ENCODE measurements around the gene HECTD4.

Gene HECTD4

DNA sequence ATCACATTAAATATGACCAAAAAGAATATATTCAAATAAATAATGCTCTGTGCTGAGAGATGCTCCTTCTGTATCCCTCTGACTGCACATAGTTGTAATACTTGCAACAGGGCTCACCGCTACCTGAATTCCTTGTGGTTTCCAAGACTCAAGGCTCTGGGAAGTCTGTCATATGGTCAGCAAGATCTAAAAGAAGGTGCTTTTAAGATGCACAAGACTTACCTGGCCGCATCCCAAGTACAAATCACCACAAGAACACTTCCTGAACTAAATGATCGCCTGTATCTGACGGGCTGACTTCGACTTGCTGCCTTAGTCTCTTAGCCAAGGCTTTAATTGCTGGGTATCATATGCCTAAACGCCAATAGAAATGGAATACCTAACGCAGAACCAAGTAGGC, 67.2 kb downstream of the HECTD4 start:
- no peak for DNase-seq

DNA sequence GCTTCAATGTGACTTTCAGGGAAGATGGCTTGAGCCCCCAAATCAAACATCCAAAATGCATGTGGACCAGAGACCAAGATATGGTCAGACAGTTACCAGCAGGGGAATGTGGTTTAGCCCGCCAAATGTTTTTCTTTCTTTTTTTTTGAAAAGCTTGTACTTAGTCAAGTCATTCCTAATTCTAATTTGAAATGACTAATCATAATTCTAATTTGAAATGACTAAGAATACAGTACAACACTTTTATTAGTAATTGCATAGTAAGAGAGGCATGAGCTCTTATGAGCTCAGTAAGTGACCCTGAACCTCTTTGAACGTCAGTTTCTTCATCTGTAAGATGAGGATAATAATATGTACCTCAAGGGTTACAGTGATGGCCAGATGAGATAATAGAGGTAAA, 72.4 kb downstream of the HECTD4 start:
- DNase-seq, result no peak

DNA sequence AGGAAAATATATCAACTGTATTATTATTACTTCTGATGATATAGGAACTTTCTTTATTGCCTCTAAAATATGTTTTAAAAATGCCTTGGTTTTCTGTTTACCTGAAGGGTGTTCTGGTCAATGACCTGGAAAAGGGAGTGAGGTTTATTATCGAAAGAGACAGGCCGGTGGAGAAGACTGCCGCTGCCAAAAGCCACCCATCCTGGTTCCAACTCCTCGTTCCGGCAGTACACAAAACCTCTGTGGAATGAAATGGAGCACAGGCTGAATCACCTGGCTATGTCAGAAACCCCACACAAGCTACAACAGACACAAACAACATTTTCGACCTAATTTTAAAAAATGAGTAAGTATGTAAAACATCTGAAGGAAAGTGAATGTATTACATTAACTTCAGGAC, 73.6 kb downstream of the HECTD4 start:
- DNase-seq, result no peak

DNA sequence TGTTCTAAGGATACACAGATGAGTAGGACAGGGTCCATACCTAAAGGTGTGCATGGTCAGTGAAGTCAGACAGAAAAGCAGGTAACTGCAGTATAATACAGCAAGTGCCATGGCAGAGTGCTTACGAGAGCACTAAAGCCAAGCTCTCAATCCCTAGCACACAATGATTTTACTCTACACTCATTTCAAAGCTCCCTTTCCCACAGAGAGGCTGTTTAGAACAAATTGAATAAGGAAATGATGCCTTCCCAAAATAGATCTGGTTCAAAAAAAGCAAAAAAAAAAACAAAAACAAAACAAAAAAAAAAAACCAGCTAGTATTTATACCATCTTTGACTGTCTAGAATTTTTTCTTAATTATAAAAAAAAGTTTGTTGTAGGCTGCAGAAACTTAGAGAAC, 74.1 kb downstream of the HECTD4 start:
- no peak for DNase-seq

DNA sequence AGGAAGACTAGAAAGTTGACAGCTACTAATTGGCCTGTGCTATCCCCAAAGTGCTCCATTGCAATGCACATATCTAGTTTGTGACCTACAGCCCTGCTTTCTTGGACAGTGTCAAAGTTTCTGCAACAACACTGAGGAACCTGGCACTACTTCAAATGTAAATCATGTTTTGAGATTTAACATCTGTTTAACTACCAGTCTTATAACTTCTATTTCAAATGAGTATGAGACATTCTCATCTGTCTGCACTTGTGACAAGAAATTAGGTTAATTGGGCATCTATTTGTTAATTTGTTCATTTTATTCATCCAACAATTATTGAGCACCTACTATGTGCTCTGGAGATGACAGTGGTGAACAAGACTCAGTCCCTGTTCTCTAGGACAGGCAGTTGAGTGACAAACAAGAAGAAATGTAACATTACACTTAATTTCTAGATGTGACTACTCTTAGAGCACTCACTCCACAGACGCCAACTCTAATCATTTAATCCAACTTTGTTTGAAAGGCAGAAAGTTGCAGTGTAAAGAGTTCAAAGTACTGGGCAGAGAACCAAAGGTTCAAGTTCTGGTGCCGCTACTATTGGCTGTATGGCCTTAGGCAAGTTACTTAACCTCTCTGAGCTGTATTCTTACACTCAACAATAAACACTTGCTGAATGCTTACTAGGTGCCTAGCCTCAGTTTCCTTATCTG, 74.8 kb downstream of the HECTD4 start:
- DNase-seq, result no peak

DNA sequence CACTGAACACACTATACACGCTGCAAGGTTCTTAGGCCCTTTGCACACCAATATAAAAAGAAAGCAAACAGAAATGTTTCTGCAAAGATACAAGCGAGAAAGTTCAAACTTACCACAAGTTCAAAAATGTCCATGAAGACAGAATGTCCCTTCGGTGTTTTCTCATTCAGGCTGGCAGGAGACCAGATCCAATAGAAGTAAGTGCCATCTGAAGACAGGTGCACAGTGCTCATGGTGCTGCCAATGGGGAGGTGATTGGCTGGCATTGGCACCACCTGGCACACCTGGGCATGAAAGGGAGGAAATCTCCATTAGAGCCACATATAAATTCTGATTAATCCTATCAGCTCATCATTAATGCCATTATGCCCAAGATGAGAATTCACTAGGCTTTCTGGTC, 76.3 kb downstream of the HECTD4 start:
- DNase-seq, result no peak

DNA sequence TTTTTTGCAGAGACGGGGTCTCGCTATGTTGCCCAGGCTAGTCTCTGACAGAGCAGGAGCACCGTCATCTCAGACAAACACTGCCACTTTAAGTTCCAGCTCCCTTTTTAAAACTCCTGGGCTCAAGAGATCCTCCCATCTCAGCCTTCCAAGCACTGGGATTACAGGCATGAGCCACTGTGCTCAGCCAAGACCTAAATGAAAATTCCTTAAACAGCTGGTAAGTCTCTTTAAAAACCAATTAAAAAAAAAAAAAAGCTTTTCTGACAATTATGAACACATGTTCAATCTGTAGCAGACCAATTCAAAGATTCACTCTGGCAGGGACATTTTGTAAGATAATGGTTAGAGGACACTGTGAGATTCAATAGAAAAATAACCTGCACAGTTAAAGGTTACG, 77.8 kb downstream of the HECTD4 start:
- DNase-seq, result no peak

DNA sequence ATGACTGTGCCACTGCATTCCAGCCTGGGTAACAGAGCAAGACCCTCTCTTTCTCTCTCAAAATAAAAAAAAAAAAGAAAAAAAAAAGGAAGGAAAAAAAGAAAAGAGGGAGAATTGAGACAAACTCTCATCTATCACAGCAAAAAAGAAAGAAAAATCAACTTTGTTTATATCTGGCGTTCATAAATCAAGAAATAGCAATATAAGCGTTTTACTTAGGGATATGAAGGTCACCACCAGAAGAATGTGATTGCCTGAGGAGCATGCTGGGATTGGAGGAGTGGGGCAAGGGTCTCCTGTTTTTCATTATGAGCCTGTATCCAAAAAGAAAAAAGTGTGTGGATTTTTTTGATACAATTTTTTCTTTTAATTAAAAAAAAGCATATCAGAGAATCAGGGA, 78.4 kb downstream of the HECTD4 start:
- no peak for DNase-seq

DNA sequence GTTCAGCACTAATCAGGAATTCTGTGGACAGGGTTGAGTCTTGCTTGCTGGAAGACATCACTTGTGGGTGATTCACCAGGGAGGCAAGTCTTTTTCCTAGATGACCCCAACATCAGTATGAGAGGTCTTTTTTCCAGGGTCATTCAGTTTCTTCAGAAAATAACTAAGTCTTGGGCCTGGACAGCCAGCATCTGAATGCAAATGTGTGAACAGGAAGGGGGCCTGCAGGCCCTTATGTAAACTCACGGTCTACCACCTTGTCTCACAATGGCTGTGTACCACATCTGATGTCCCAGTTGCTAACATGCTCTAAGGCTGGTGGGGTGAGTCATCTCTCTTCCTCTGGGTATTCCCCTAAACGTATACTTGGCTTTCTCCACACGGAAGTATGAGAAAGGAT, 79.2 kb downstream of the HECTD4 start:
- no peak for DNase-seq

DNA sequence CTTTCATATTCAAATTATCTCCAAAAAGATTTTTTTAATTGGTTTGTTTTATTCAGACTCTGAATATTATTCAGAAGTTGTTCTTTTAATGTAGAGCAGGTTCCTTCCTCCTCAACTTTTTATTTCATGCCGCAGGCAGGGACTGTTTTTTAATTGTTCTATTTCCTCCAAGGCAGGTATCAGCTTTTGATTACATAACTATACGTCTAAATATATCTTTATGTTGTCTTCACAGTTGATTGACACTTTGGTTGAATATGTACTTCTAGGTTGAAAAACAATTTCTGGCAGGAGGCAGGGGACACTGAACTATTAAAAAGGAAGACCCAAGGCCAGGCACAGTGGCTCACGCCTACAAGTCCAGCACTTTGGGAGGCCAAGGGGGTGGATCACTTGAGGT, 82.5 kb downstream of the HECTD4 start:
- DNase-seq, result no peak

DNA sequence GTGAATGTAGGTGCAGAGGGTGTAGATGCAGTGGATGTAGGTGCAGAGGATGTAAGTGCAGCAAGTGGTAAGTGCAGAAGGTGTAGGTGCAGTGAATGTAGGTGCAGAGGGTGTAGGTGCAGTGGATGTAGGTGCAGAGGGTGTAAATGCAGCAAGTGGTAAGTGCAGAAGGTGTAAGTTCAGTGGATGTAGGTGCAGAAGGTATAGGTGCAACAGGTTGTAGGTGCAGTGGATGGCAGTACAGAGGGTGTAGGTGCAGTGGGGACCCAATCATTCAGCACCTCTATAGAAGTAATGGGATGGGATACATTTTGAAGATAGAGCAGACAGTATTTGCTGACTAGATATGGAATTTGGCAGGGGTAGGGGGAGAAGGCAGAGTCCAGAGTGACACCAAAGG, 85.0 kb downstream of the HECTD4 start:
- DNase-seq, result no peak

DNA sequence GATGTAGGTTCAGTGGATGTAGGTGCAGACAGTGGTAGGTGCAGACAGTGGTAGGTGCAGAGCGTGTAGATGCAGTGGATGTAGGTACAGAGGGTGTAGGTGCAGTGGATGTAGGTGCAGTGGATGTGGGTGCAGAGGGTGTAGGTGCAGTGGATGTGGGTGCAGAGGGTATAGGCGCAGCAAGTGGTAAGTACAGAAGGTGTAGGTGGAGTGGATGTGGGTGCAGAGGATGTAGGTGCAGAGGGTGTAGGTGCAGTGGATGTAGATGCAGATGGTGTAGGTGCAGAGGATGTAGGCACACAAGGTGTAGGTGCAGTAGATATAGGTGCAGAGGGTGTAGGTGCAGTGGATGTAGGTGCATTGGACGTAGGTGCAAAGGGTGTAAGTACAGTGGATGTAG, 86.0 kb downstream of the HECTD4 start:
- DNase-seq, result no peak

DNA sequence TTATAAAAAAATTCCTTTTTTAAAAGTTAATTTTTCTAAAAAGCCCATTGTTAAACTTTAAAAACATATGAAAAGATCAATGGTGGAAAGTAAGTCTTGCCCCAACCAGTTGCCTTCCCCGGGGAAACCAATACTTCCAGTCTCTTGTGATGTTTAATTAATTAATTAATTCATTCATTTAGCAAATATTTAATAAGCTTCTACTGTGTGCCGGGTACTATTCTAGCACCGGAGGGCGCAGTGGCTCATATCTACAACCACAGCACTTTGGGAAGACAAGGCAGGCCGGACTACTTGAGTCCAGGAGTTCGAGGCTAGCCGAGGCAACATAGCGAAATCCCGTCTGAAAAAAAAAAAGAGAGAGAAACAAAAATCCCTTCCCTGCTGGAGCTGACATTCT, 87.4 kb downstream of the HECTD4 start:
- DNase-seq, result no peak

DNA sequence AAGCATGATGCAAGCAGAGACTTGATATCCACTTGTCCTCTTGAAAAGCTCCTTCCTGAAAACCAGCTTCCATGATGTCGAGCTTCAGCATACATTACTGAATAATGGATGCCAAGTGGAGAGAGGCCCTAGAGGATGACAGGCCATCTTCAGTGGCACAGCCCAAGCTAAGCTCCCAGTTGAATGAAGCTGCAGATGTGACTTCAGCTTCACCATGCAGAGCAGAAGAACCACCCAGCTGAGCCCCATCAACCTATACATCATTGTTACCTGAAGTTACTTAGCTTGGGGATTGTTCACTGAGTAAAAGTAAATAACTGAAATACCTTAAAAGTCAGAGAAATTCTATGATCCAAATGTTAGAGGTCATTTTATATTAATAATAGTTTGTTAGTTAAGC, 93.6 kb downstream of the HECTD4 start:
- DNase-seq, result no peak

DNA sequence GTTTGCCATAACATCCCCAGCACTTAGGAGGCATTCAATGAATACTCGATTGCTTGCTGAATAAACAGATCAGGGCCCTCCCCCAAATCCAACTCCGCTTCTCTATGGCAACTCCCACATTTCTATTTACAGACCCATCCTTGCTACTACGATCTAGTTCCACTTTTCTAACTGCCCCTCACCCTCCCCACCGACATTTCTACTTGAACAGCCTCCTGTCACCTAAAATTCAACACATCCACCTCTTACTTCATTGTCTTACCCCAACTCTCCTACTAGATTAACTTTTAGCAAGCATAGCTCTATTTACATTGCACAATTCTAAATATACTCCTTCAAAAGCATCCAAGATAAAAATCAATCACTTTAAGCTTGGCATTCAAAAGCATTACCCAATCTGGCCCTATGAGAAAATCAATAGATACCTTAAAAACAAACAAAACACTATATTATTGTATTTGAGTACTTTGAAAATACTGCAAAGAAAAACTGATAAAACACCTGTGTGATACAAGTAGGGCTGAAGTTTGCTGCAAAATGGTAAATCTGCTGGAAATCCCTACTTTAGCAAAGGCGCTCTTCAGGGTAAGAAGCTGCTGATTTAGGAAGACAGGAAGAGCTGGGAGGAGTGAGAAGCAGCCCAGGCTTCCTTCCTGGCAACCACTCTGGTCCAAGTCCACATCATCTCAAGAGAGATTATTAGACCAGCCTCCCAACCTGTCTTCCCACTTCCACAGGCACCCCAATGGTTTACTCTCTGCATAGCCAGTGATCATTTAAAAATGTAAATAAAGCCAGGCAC, 96.4 kb downstream of the HECTD4 start:
- DNase-seq, result no peak

DNA sequence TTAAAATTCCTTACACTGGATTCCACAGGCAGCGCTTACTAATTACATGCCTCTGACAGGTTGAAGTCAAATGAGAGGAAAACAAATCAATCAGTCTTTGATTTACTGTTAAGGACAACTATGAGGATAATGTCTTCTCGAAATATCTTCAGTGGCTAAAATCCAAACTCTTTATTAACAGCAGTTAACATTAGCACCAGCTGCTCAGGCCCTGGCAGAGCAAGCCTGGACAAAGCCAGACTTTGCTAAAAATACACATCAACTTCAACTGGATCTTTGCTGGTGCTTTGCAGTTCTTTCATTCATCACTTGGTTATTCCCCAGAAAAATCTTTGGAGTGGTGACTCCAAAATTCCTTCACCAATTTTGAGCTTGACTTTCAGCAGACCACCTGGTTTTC, 98.7 kb downstream of the HECTD4 start:
- DNase-seq, result no peak

DNA sequence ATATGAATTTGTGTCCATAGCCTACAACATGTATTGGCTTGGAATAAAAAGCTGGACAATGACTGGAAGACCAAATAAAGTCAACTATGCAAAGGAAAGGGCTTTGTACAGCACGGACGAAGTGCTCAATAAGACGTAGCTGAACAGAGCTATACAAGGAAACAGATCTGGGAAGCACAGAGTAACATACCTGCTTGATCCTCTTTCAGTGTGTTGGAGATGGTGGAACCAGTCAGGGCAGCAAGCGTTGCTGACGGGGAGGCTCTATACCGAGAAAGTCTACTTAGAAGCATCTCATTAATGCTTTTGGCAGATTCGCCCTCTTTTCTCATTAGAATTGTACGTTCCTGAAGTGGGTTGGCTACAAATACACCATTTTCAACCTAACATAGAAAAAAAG, 99.3 kb downstream of the HECTD4 start:
- DNase-seq, result no peak

DNA sequence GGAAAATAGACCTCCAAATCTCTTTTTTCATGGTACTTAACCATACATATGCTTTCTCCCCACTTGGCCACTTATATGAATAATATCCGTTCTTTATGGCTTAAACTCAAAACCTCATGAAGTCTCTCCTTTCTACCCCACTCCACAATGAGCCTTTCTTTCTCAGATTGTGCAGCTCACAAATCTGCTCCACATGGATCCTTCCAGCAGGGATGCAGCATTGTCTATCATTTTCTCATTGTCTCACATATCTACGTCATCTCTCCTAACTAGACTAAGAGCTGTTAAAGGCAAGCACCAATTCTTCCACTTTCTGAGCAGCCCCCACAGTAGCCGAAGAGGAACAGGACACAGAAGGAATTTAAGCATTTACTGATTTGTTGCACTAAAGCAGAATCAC, 106.4 kb downstream of the HECTD4 start:
- DNase-seq, result no peak

DNA sequence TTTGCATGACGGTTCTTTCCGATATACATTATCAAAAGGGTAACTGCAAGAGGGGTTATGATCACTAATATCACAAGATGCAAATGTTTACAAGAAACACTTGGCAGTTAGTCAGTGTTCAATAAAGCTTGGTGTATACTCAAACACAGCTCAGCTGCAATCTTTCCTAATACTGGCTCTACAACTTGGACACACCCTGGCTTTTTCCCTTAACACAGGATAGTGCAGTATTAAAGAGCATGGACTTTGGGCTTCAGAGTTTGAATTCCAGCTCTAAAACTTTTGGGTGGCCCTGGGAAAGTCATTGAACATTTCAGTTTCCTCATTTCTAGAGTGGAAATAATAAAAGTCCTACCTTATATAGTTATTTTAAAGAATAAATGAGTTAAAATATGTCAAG, 107.0 kb downstream of the HECTD4 start:
- DNase-seq, result no peak

DNA sequence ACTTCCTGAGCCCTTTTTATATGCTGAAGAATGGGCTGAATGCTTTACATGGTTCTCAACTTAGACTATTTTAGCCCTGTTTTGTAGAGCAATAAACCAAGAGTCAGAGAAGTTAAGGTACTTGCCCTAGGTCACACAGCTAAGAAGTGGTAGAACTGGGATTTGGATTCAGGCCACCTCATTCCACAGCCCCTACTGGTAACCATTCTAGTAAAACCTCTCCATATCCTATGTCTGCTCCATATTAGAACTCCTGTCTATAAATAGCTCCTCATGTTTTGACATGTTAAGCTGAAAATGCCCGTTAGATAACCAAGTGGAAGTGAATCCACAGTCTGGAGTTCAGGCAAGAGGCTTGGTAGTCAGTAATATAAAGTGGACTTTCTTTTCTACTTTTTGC, 111.6 kb downstream of the HECTD4 start:
- no peak for DNase-seq

DNA sequence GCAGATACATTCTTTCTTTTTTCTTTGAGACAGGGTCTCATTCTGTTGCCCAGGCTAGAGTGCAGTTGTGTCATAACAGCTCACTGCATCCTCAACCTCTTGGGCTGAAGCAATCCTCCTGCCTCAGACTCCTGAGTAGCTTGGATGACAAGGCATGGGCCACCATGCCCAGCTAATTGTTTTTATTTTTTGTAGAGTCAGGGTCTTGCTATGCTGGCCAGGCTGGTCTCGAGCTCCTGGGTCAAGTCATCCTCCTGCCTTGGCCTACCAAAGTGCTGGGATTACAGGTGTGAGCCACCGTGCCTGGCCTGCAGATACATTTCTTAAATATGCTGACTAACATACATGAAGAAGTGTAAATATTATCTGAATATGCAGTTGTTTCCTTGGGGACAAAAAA, 115.8 kb downstream of the HECTD4 start:
- no peak for DNase-seq

DNA sequence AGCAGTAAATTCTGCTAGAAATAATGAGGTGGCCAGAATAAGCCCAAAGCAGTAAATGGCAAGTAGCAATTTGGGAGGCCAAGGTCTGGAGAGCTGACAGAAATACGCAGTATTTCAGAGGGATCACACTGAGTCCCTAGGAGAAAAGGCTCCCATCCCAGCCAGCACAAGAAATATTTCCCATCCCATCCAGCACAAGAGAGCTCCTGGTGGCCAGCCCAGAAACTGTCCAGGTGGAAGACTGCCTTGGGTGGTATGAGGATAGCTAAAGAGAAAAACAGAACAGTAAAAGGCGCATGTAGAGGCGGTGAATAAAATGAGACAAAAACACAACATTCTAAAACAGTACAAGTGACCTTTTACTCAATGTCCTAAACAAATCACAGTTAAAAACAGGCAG, 120.7 kb downstream of the HECTD4 start:
- no peak for DNase-seq

DNA sequence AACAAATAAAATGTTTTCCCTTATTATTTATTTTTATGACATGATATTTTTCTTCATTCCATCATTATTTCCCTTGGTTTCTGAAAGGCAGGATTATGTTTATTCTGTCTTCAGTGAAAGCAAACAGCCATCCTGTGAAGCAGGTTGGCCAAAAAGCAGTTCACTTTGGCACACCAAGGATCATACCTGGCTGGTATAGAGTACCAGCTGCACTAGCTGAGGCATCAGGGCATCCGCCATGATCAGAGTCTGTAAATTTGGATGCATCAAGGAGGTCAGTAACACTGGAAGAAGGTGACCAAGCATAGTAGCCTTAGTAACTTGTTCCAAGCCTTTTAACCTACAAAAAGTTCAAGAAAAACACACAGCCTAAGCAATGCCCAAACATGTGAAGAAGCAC, 123.3 kb downstream of the HECTD4 start:
- no peak for DNase-seq

DNA sequence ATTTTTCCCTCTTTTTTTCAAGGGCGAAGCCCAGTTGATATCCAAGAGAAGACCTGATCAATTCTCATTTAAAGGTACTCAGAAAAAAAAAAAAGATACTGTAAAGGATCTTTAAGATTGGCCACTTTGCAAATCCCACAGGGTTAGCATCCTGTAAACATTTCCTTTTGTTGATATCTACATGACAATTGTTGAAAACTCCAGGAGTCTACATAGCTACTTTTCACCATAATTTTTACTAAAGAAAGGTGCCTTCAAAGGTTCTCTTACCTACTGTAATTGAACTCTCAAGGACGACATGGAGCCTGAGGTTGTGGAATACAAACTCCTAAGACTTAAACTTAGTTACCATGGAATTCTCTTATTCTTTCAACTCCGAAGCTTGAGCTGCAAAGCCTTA, 125.5 kb downstream of the HECTD4 start:
- no peak for DNase-seq

DNA sequence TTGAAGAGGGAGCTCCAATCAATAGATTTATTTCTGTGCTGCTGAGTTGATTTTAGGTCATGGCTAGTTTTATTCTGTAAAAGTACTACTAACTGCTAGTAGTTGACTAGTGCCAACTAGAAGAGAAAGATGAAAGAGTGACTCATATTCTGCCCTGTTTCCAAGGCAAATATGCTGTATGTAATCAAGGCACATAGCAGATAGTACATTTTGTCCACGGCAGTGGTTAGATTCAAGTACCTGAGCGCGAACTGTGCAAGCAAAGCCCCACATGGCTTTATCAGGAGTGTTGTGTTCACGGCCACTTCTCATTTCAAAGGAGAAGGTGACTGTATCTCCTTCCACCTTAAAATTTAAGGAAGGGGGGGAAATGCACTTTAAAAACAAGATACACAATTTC, 130.0 kb downstream of the HECTD4 start:
- DNase-seq, result no peak

Data from NCI-H526 treated with DMSO at 0.1 percent for 48 hours (cell line).